HCT116 (cell line): ENCODE results near the gene ANXA3. TPM values are rescaled to one million over a fixed set of nuclear protein-coding genes. Genes with fewer than 3 reads are reported as not detected.

Experiments used
- ATAC-seq: fragments of 200-7000 bp; cut with Tn5 transposase; 2 replicates; pipeline ENCODE4 v1.9.1; 2020; ENCODE audit warnings: mild to moderate bottlenecking, moderate library complexity
- BruUV-seq: library from RNA; stranded (reverse); fragments of 400-500 nt; replicated peaks from 2 replicates; lab custom pipeline; 2021; lab: Mats Ljungman, UMichigan
- CTCF ChIA-PET: fragments of 300-600 bp; sonication (Branson Sonifier 250); formaldehyde crosslinking; loops from one replicate; lab custom pipeline; 2021; ENCODE audit warnings: antibody characterized with exemption; lab: Charles Lee
- POLR2A ChIA-PET: fragments of 300-600, 350-600 bp; sonication (Branson Sonifier 250); formaldehyde crosslinking; loops from one replicate; lab custom pipeline; 2021; ENCODE audit warnings: antibody characterized with exemption; lab: Charles Lee
- RAD21 ChIA-PET, 2 experiments: fragments of 300-600 bp; sonication (Branson Sonifier 250); formaldehyde crosslinking; loops; one replicate each; lab custom pipeline; 2023; ENCODE audit warnings: low total read pairs in 2 of 2; ENCODE audit not compliant: uncharacterized antibody in 2 of 2, unreplicated experiment in 2 of 2, low non-redundant PET in 1 of 2; lab: Charles Lee
- DNase-seq: peaks from one replicate; pipeline ENCODE4 v3.0.0-alpha.2; 2010; ENCODE audit warnings: low read depth, low spot score
- H2AFZ ChIP-seq: fragments of 200-600 bp; shearing (Covaris generic), sonication (generic); 2 replicates; pipeline ENCODE4 v1.6.1; 2017; ENCODE audit warnings: low read depth, mixed run types, mixed read lengths, antibody characterized with exemption, low read length; ENCODE audit not compliant: poor library complexity, severe bottlenecking
- H3K27ac ChIP-seq: 2 replicates; pipeline ENCODE4 v1.5.1; 2012; ENCODE audit warnings: low read depth, low read length
- H3K27me3 ChIP-seq: fragments of 200-600 bp; sonication (generic); 2 replicates; pipeline ENCODE4 v1.6.1; 2016; ENCODE audit warnings: mixed run types, low read length, mixed read lengths; ENCODE audit not compliant: insufficient read depth
- H3K36me3 ChIP-seq, 2 experiments: fragments of 200-500 bp in 1 of 2; fragments of 200-600 bp in 1 of 2; sonication (Bioruptor generic) in 1 of 2; sonication (generic) in 1 of 2; 2 replicates each; pipeline versions ENCODE4 v1.5.1 to v1.6.1; 2014 to 2016; ENCODE audit warnings: low read length in 2 of 2, inconsistent platforms in 1 of 2, mixed read lengths in 1 of 2, mixed run types in 1 of 2; ENCODE audit not compliant: insufficient read depth in 2 of 2, control insufficient read depth in 1 of 2
- H3K4me1 ChIP-seq, 2 experiments: fragments of 200-600 bp in 1 of 2; sonication (generic) in 1 of 2; 2 replicates each; pipeline versions ENCODE4 v1.5.1 to v1.6.1; 2012 to 2017; ENCODE audit warnings: low read length in 2 of 2, inconsistent platforms in 1 of 2, mild to moderate bottlenecking in 1 of 2, mixed read lengths in 1 of 2, mixed run types in 1 of 2, moderate library complexity in 1 of 2; ENCODE audit not compliant: insufficient read depth in 2 of 2, control insufficient read depth in 1 of 2
- H3K4me2 ChIP-seq: fragments of 200-600 bp; sonication (generic); 2 replicates; pipeline ENCODE4 v1.6.1; 2017; ENCODE audit warnings: mixed run types, low read length, mixed read lengths
- H3K4me3 ChIP-seq, 2 experiments: fragments of 200-600 bp in 1 of 2; sonication (generic) in 1 of 2; replicated peaks in 1 of 2; 2 replicates each; pipeline ENCODE4 v1.5.1; 2011 to 2016; ENCODE audit warnings: low read length in 2 of 2, control low read depth in 1 of 2, low read depth in 1 of 2, mild to moderate bottlenecking in 1 of 2, mixed read lengths in 1 of 2, mixed run types in 1 of 2
- H3K79me2 ChIP-seq: fragments of 200-600 bp; sonication (generic); 2 replicates; pipeline ENCODE4 v1.6.1; 2017; ENCODE audit warnings: mild to moderate bottlenecking, mixed run types, low read length, moderate library complexity, mixed read lengths; ENCODE audit not compliant: insufficient read depth
- H3K9ac ChIP-seq: fragments of 200-600 bp; sonication (generic); 2 replicates; pipeline ENCODE4 v1.6.1; 2016; ENCODE audit warnings: low read length, mixed read lengths
- H3K9me2 ChIP-seq: fragments of 200-600 bp; sonication (generic), shearing (Covaris generic); 2 replicates; pipeline ENCODE4 v1.6.1; 2017; ENCODE audit warnings: mixed run types, mild to moderate bottlenecking, moderate library complexity; ENCODE audit not compliant: insufficient read depth
- H3K9me3 ChIP-seq, 2 experiments: fragments of 200-500 bp in 1 of 2; fragments of 200-600 bp in 1 of 2; sonication (Bioruptor generic) in 1 of 2; sonication (generic) in 1 of 2; 2 replicates each; pipeline ENCODE4 v1.6.1; 2014 to 2017; ENCODE audit warnings: low read length in 2 of 2, mixed read lengths in 2 of 2, inconsistent platforms in 1 of 2, low read depth in 1 of 2, mild to moderate bottlenecking in 1 of 2, mixed run types in 1 of 2, moderate library complexity in 1 of 2; ENCODE audit not compliant: control insufficient read depth in 1 of 2, insufficient read depth in 1 of 2
- H4K20me1 ChIP-seq: fragments of 200-600 bp; sonication (generic), shearing (Covaris generic); 2 replicates; pipeline ENCODE4 v1.6.1; 2017; ENCODE audit warnings: mixed run types, mild to moderate bottlenecking, moderate library complexity; ENCODE audit not compliant: insufficient read depth
- CBX3 ChIP-seq: IDR thresholded peaks from 2 replicates; pipeline ENCODE4 v1.6.1; 2012; ENCODE audit warnings: low read depth
- CEBPB ChIP-seq: IDR thresholded peaks from 2 replicates; pipeline ENCODE4 v1.6.1; 2012; ENCODE audit warnings: low read depth
- CTCF ChIP-seq, 3 experiments: fragments of 200-600 bp in 1 of 3; sonication (generic) in 1 of 3; IDR thresholded peaks in 2 of 3; conservative IDR thresholded peaks in 1 of 3; 2 replicates each; pipeline ENCODE4 v1.5.1; 2012 to 2017; ENCODE audit warnings: low read depth in 2 of 3, low read length in 2 of 3, antibody characterized with exemption in 1 of 3, borderline replicate concordance in 1 of 3, control low read depth in 1 of 3, mild to moderate bottlenecking in 1 of 3, mixed read lengths in 1 of 3, mixed run types in 1 of 3, moderate library complexity in 1 of 3; ENCODE audit not compliant: insufficient read depth in 1 of 3
- EGR1 ChIP-seq: IDR thresholded peaks from 2 replicates; pipeline ENCODE4 v1.6.1; 2012; ENCODE audit warnings: low read depth
- ELF1 ChIP-seq: IDR thresholded peaks from 2 replicates; pipeline ENCODE4 v1.6.1; 2012; ENCODE audit warnings: low read depth, borderline replicate concordance
- EZH2phosphoT487 ChIP-seq: fragments of 200-600 bp; IDR thresholded peaks from 2 replicates; pipeline ENCODE4 v1.6.1; 2018; ENCODE audit warnings: antibody characterized with exemption, borderline replicate concordance
- FOSL1 ChIP-seq: IDR thresholded peaks from 2 replicates; pipeline ENCODE4 v1.6.1; 2012; ENCODE audit warnings: low read depth
- JUND ChIP-seq: IDR thresholded peaks from 2 replicates; pipeline ENCODE4 v1.6.1; 2012
- MAX ChIP-seq: IDR thresholded peaks from 2 replicates; pipeline ENCODE4 v1.6.1; 2012
- POLR2A ChIP-seq: IDR thresholded peaks from 2 replicates; pipeline ENCODE4 v1.7.0; 2011; ENCODE audit warnings: borderline replicate concordance; ENCODE audit not compliant: insufficient read depth, insufficient read length; ENCODE audit errors: extremely low read depth
- RAD21 ChIP-seq: IDR thresholded peaks from 2 replicates; pipeline ENCODE4 v1.6.1; 2012; ENCODE audit warnings: low read depth, mild to moderate bottlenecking
- REST ChIP-seq: IDR thresholded peaks from 2 replicates; pipeline ENCODE4 v1.6.1; 2012; ENCODE audit warnings: low read depth
- SIN3A ChIP-seq: IDR thresholded peaks from 2 replicates; pipeline ENCODE4 v1.6.1; 2012; ENCODE audit warnings: low read depth
- SP1 ChIP-seq: IDR thresholded peaks from 2 replicates; pipeline ENCODE4 v1.6.1; 2012; ENCODE audit warnings: low read depth
- SRF ChIP-seq: IDR thresholded peaks from 2 replicates; pipeline ENCODE4 v1.6.1; 2012; ENCODE audit warnings: low read depth
- TCF7L2 ChIP-seq: IDR thresholded peaks from 2 replicates; pipeline ENCODE4 v1.7.0; 2011; ENCODE audit warnings: borderline replicate concordance, inconsistent platforms; ENCODE audit not compliant: insufficient read depth, insufficient read length; ENCODE audit errors: extremely low read depth
- intact Hi-C: fragments of 100-400 bp; cut with micrococcal nuclease; formaldehyde crosslinking; loops from 2 replicates; pipeline ENCODE4 v1.10.0; 2022
- total RNA-seq: library from RNA; stranded (reverse); gene quantifications from one replicate; pipeline ENCODE4 v1.2.1, GENCODE V29; 2021; ENCODE audit not compliant: unreplicated experiment

ANXA3 gene
- total RNA-seq, 1 experiment from 2014 or later: 158 TPM

GRCh38 chr4:78584863-78585547 is 33.4 kb downstream of the ANXA3 start:
- H3K27me3 ChIP-seq: no peaks in the 10 kb centered on the region
- H3K36me3 ChIP-seq: peaks cover 2 to 60% of the 10 kb centered on the region in 2 experiments
- intact Hi-C loops: no loop called here
- no peak overlapping the region for H3K9ac ChIP-seq
- ChIA-PET POLR2A (no interaction called here), RAD21 (no interaction called here), CTCF (no interaction called here)
- DNase-seq (no peak), ATAC-seq (no peak; the same call in 1 of the 2 replicates)
- H3K9me2 ChIP-seq: no peaks in the 10 kb centered on the region
- no TSS peak for BruUV-seq
- H3K27ac ChIP-seq: no peak overlapping the region
- peaks cover 0 to 9% of the 10 kb centered on the region in 2 experiments; a peak in 1 of 4 replicates for H3K4me1 ChIP-seq
- H3K4me3 ChIP-seq: no peak overlapping the region
- H3K4me2 ChIP-seq: no peak overlapping the region
- H4K20me1 ChIP-seq: no peaks in the 10 kb centered on the region
- no peaks in the 10 kb centered on the region for H3K9me3 ChIP-seq
- TF ChIP-seq JUND (no peak), POLR2A (no peak), REST (no peak), FOSL1 (no peak), RAD21 (no peak), EZH2phosphoT487 (no peak), MAX (no peak), CEBPB (no peak), CBX3 (no peak), SIN3A (no peak), TCF7L2 (no peak), SRF (no peak), SP1 (no peak), ELF1 (no peak), EGR1 (no peak), CTCF (IDR thresholded peaks at IDR 0.05 in 2 of 3, conservative IDR thresholded peaks at IDR 0.05 in 1 of 3; ENCODE audit: borderline replicate concordance in 1 of 3, insufficient read depth in 1 of 3, low read depth in 2 of 3, low read length in 2 of 3) (no peak)
- H2AFZ ChIP-seq: no peak overlapping the region
- no peaks in the 10 kb centered on the region for H3K79me2 ChIP-seq
